Body of pancreas (tissue), 4 donors: Measurements from ENCODE around the gene PRR19. TPM values are rescaled to one million over a fixed set of nuclear protein-coding genes. Genes with fewer than 3 reads are reported as not detected.

Experiments
- ATAC-seq: fragments of 150-250 bp; one replicate; pipeline ENCODE4 v1.9.1; 2016
- DNase-seq, 4 donors: peaks; one replicate each; pipeline ENCODE4 v3.0.0-alpha.2; 2019
- H3K27ac ChIP-seq, 4 donors: fragments of 200-600 bp; sonication (generic); 1 replicate in 3 of 4; 2 replicates in 1 of 4; pipeline versions ENCODE4 v1.5.1 to v1.6.1; 2016 to 2019; ENCODE audit warnings: mild to moderate bottlenecking in 1 of 4, mixed read lengths in 1 of 4, moderate library complexity in 1 of 4
- H3K27me3 ChIP-seq, 2 donors: fragments of 200-600 bp; sonication (generic); one replicate each; pipeline ENCODE4 v1.6.0; 2016; ENCODE audit warnings: mild to moderate bottlenecking in 1 of 2
- H3K36me3 ChIP-seq, 2 donors: fragments of 200-600 bp; sonication (generic); replicated peaks in 1 of 2; 2 replicates each; pipeline ENCODE4 v1.5.1; 2016; ENCODE audit warnings: low read depth in 2 of 2; ENCODE audit not compliant: insufficient read depth in 1 of 2
- H3K4me1 ChIP-seq: fragments of 200-600 bp; sonication (generic); one replicate; pipeline ENCODE4 v1.6.0; 2016
- H3K4me3 ChIP-seq, 2 donors: fragments of 200-600 bp; sonication (generic); 1 replicate in 1 of 2; 2 replicates in 1 of 2; pipeline ENCODE4 v1.5.1; 2016 to 2019
- H3K9me3 ChIP-seq, 3 donors: fragments of 200-600 bp; sonication (generic); 1 replicate in 2 of 3; 2 replicates in 1 of 3; pipeline ENCODE4 v1.5.1; 2016
- POLR2A ChIP-seq, 3 donors: fragments of 450-650 bp; IDR thresholded peaks; one replicate each; pipeline ENCODE4 v1.6.1; 2016; ENCODE audit warnings: antibody characterized with exemption in 3 of 3, mild to moderate bottlenecking in 2 of 3
- whole genome bisulfite sequencing, 2 donors: methylation state at CpG; one replicate each; pipeline ENCODE4 v1.1.5; 2017; 5-methylcytosine and 5-hydroxymethylcytosine counted together
- intact Hi-C: fragments of 100-400 bp; cut with DNase I; formaldehyde crosslinking; loops from one replicate; pipeline ENCODE4 v1.15.1; 2023
- total RNA-seq, 2 donors: library from RNA; depleted of rRNA; stranded (reverse); fragments of >200 nt; gene quantifications; one replicate each; pipeline ENCODE4 v1.1.0, GENCODE V29; 2016
- TF ChIP-seq, protein P1 (sequence below), 7 experiments: fragments of 450-650 bp in 4 of 7; fragments of 200-600 bp in 3 of 7; sonication (generic) in 3 of 7; IDR thresholded peaks; one replicate each; pipeline ENCODE4 v1.5.1; 2016 to 2019; ENCODE audit warnings: antibody characterized with exemption in 7 of 7

Gene PRR19
- total RNA-seq, 2 donors from 2014 or later = 0.52 TPM; not detected in 1

DNA sequence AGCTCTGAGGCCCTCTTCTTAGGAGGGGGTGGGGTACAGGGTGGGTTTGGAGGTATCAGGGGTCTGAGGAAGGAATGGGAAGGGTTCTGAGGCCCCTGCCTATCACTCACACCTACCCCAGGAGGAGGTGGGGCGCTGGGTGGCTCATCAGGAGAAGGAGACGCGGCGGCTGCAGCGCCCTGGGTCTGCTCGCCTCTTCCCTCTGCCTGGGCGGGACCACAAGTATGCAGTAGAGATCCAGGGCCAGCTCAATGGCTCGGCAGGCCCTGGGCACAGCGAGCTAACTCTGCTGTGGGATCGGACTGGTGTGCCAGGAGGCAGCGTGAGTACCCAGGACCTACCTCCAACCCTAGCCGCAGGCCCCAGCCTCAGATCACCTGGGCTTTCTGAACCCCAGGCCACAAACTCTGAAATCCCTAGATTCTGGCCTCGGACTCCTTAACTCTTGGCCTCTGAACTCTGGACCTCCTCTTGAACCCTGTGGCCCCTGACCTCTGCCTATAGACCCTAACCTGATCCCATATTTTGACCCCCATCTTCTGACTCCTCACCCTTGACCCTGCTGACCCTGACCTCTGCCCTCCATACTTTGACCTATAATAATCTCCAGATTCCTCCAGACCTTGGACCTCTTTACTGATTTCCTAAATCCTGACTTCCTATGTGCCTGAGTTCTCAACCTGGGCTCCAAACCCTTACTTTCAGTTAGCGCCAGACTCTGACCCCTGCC, 47.6 kb downstream of the PRR19 start:
- Histone ChIP-seq H3K4me3 (no peak overlapping the region), H3K4me1 (no peaks in the 10 kb centered on the region), H3K9me3 (no peaks in the 10 kb centered on the region), H3K27ac (no peak overlapping the region), H3K36me3 (no peaks in the 10 kb centered on the region), H3K27me3 (no peaks in the 10 kb centered on the region)
- TF ChIP-seq, protein P1, sequence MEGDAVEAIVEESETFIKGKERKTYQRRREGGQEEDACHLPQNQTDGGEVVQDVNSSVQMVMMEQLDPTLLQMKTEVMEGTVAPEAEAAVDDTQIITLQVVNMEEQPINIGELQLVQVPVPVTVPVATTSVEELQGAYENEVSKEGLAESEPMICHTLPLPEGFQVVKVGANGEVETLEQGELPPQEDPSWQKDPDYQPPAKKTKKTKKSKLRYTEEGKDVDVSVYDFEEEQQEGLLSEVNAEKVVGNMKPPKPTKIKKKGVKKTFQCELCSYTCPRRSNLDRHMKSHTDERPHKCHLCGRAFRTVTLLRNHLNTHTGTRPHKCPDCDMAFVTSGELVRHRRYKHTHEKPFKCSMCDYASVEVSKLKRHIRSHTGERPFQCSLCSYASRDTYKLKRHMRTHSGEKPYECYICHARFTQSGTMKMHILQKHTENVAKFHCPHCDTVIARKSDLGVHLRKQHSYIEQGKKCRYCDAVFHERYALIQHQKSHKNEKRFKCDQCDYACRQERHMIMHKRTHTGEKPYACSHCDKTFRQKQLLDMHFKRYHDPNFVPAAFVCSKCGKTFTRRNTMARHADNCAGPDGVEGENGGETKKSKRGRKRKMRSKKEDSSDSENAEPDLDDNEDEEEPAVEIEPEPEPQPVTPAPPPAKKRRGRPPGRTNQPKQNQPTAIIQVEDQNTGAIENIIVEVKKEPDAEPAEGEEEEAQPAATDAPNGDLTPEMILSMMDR (IDR thresholded peaks at IDR 0.05) = no peak
- no peak for TF ChIP-seq POLR2A (IDR thresholded peaks at IDR 0.05)
- 93 to 94% methylated on average over 8 to 14 of the region's 14 CpGs for WGBS, 2 donors
- no peak for ATAC-seq
- no peak for DNase-seq
- intact Hi-C loops = no loop called here

DNA sequence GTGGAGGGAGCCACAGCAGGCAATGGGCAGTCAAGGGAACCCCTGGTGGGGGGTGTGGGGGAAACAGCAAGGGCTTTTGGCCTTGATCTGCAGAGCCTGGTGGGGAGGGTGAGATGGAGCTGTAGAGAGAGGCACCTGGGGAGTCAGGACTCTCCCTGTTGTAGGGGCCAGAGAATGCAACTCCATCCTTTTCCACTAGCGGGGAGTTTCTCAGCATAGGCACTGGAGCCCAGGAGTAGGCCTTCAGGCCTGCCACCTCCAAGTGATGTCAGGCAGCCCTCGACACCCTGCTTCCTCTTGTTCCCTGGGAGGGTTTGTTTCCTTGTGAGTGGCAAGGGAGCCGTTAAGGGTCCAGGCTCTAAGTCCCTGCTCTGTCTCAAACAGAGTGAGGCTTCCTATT, 48.5 kb downstream of the PRR19 start:
- H3K4me1 ChIP-seq = no peaks in the 10 kb centered on the region
- no peaks in the 10 kb centered on the region for H3K9me3 ChIP-seq
- intact Hi-C loops = no loop called here
- no peak for ATAC-seq
- DNase-seq = no peak
- no peaks in the 10 kb centered on the region for H3K27me3 ChIP-seq
- WGBS, 2 donors = 94 to 100% methylated on average over 3 of the region's 3 CpGs
- no peak overlapping the region for H3K27ac ChIP-seq
- H3K4me3 ChIP-seq = no peak overlapping the region
- no peak for TF ChIP-seq POLR2A (IDR thresholded peaks at IDR 0.05)
- TF ChIP-seq, protein P1 (IDR thresholded peaks at IDR 0.05) = no peak
- no peaks in the 10 kb centered on the region for H3K36me3 ChIP-seq

DNA sequence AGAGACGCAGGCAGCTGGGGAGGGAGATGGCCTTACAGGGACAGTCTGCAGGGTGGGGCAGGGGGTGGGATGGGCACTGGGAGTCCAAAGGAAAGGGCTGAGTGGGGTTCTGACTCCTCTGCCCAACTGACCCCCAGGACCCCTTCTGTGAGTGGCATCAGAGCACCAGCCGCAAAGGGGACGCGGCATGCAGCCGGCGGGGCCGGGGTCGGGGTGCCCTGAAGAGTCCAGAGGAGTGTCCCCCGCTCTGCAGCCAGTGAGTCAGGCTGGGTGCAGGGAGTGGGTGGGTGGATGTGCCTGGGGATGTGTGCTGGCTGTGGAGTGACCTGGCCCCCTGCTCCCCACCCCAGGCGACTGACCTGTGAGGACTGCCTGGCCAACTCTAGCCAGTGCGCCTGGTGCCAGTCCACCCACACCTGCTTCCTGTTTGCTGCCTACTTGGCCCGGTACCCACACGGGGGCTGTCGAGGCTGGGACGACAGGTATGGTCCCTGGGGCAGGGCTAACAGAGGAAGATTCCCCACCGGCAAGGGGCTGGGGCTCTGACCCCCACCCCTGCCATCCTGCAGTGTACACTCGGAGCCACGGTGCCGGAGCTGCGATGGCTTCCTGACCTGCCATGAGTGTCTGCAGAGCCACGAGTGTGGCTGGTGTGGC, 49.3 kb downstream of the PRR19 start:
- ATAC-seq = no peak
- H3K9me3 ChIP-seq = no peaks in the 10 kb centered on the region
- H3K4me1 ChIP-seq = no peaks in the 10 kb centered on the region
- H3K27ac ChIP-seq = no peak overlapping the region
- WGBS, 2 donors = 80 to 88% methylated on average over 6 to 20 of the region's 21 CpGs
- H3K4me3 ChIP-seq = no peak overlapping the region
- intact Hi-C loops = no loop called here
- TF ChIP-seq, protein P1 (IDR thresholded peaks at IDR 0.05) = no peak
- TF ChIP-seq POLR2A (IDR thresholded peaks at IDR 0.05) = no peak
- DNase-seq = no peak
- no peaks in the 10 kb centered on the region for H3K27me3 ChIP-seq
- H3K36me3 ChIP-seq = no peaks in the 10 kb centered on the region

DNA sequence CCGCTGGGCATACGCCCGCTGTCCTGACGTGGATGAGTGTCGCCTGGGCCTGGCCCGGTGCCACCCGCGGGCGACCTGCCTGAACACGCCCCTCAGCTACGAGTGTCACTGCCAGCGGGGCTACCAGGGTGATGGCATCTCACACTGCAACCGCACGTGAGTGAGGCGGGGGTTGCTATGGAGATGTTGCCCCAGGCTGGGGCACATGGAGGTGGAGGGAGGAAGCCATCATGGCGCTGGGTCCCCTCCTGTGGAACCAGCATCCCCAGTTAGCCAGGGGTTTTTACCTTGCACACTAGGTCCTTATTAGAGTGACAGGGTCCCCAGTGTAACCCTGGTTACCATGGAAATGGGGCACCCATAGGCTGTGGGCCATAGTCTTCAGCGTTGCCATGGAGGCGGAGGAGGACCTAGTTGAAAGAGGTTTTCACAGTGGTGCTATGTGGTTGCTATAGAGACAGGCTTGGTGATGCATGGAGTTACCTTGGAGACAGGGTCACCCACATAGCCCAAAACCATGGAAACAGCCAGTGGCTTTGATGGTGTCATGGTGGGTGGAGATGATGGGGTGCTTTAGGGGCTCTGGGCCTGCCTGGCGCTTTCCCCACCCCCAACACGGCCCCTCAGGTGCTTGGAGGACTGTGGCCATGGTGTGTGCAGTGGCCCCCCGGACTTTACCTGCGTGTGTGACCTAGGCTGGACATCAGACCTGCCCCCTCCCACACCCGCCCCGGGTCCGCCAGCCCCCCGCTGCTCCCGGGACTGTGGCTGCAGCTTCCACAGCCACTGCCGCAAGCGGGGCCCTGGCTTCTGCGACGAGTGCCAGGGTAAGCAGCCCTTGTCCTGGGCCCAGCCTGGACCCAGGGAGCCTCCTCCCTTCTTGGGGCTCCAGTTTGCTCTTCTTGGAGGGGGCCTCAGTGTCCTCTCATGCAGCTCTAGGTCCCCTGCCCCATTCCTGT, 50.6 kb downstream of the PRR19 start:
- Histone ChIP-seq H3K9me3 (no peaks in the 10 kb centered on the region), H3K4me1 (no peaks in the 10 kb centered on the region), H3K27ac (no peak overlapping the region), H3K27me3 (no peaks in the 10 kb centered on the region), H3K36me3 (no peaks in the 10 kb centered on the region), H3K4me3 (no peak overlapping the region)
- intact Hi-C loops = no loop called here
- ATAC-seq = no peak
- WGBS, 2 donors = 87 to 91% methylated on average over 17 to 25 of the region's 31 CpGs
- DNase-seq = no peak
- TF ChIP-seq POLR2A (IDR thresholded peaks at IDR 0.05) = no peak
- TF ChIP-seq, protein P1 (IDR thresholded peaks at IDR 0.05) = no peak
